PFSK-1 (cell line): Measurements from ENCODE around the gene GAS7.

ENCODE experiments used
- FOXP2 ChIP-seq: optimal IDR thresholded peaks from 2 replicates; pipeline ENCODE3; 2011; ENCODE audit warnings: borderline replicate concordance, control low read depth, inconsistent platforms; ENCODE audit not compliant: insufficient read depth; ENCODE audit errors: extremely low read length, extremely low read depth
- POLR2AphosphoS5 ChIP-seq: IDR thresholded peaks from 2 replicates; pipeline ENCODE4 v1.6.1; 2012; ENCODE audit warnings: low read depth, mild to moderate bottlenecking, control low read depth, low read length, moderate library complexity
- SIN3A ChIP-seq: IDR thresholded peaks from 2 replicates; pipeline ENCODE4 v1.6.1; 2012; ENCODE audit warnings: mild to moderate bottlenecking, low read length, moderate library complexity, borderline replicate concordance; ENCODE audit not compliant: insufficient read depth
- TAF1 ChIP-seq: IDR thresholded peaks from 2 replicates; pipeline ENCODE4 v1.6.1; 2012; ENCODE audit warnings: low read length, control low read depth, borderline replicate concordance; ENCODE audit not compliant: insufficient read depth
- TF ChIP-seq, protein P1 (sequence below), 2 experiments: IDR thresholded peaks; 2 replicates each; pipeline versions ENCODE4 v1.6.1 to v1.8.0; 2011 to 2012; ENCODE audit warnings: low read depth in 2 of 2, low read length in 2 of 2, control low read depth in 1 of 2, inconsistent platforms in 1 of 2, mild to moderate bottlenecking in 1 of 2, moderate library complexity in 1 of 2; ENCODE audit not compliant: insufficient read depth in 1 of 2

Gene GAS7

GRCh38 chr17:10195090-10195805 lies 3.2 kb downstream of the GAS7 start:
- TF ChIP-seq FOXP2 (no peak), TAF1 (no peak), SIN3A (no peak), POLR2AphosphoS5 (no peak)
- TF ChIP-seq, protein P1, sequence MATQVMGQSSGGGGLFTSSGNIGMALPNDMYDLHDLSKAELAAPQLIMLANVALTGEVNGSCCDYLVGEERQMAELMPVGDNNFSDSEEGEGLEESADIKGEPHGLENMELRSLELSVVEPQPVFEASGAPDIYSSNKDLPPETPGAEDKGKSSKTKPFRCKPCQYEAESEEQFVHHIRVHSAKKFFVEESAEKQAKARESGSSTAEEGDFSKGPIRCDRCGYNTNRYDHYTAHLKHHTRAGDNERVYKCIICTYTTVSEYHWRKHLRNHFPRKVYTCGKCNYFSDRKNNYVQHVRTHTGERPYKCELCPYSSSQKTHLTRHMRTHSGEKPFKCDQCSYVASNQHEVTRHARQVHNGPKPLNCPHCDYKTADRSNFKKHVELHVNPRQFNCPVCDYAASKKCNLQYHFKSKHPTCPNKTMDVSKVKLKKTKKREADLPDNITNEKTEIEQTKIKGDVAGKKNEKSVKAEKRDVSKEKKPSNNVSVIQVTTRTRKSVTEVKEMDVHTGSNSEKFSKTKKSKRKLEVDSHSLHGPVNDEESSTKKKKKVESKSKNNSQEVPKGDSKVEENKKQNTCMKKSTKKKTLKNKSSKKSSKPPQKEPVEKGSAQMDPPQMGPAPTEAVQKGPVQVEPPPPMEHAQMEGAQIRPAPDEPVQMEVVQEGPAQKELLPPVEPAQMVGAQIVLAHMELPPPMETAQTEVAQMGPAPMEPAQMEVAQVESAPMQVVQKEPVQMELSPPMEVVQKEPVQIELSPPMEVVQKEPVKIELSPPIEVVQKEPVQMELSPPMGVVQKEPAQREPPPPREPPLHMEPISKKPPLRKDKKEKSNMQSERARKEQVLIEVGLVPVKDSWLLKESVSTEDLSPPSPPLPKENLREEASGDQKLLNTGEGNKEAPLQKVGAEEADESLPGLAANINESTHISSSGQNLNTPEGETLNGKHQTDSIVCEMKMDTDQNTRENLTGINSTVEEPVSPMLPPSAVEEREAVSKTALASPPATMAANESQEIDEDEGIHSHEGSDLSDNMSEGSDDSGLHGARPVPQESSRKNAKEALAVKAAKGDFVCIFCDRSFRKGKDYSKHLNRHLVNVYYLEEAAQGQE (IDR thresholded peaks at IDR 0.05; ENCODE audit: insufficient read depth in 1 of 2, low read depth in 2 of 2, low read length in 2 of 2): no peak

GRCh38 chr17:10193632-10194031 lies 4.8 kb downstream of the GAS7 start:
- TF ChIP-seq POLR2AphosphoS5: no peak
- no peak for TF ChIP-seq TAF1
- TF ChIP-seq SIN3A: no peak
- TF ChIP-seq, protein P1 (IDR thresholded peaks at IDR 0.05; ENCODE audit: insufficient read depth in 1 of 2, low read depth in 2 of 2, low read length in 2 of 2): no peak
- TF ChIP-seq FOXP2: no peak

DNA sequence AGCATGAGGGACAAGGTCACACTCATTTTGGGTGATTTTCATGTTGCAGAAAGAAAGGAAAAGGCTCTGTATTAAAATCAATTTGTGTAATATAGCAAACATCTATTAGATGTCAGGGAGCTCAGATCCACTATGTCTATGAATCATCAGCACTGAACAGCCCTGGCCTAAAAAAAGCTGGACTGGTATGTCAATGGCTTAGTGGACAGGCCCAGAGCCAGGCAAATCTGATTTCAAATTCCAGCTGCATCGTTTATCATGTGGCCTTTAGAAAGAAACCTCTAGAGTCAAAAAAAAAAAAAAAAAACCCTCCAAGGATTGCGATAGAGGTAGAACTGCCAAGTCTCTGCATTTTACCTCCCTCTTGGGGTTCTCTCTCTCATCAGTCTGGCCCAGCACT lies 5.4 kb downstream of the GAS7 start:
- TF ChIP-seq TAF1 (no peak), SIN3A (no peak), FOXP2 (no peak), POLR2AphosphoS5 (no peak)
- TF ChIP-seq, protein P1 (IDR thresholded peaks at IDR 0.05; ENCODE audit: insufficient read depth in 1 of 2, low read depth in 2 of 2, low read length in 2 of 2): no peak

- no peak for TF ChIP-seq POLR2AphosphoS5
- no peak for TF ChIP-seq FOXP2
- TF ChIP-seq TAF1: no peak
- no peak for TF ChIP-seq SIN3A
- TF ChIP-seq, protein P1 (IDR thresholded peaks at IDR 0.05; ENCODE audit: insufficient read depth in 1 of 2, low read depth in 2 of 2, low read length in 2 of 2): no peak
Measured at GRCh38 chr17:10192461-10192860, 5.9 kb downstream of the GAS7 start.
